ENCODE results near the gene NOP10.

- no peak for TF ChIP-seq FOXM1 (IDR thresholded peaks at IDR 0.05; ENCODE audit: low read depth)
- TF ChIP-seq RFX5 (IDR thresholded peaks at IDR 0.05; ENCODE audit: low read length): no peak
- TF ChIP-seq CTCF (IDR thresholded peaks at IDR 0.05): peak; percentile 45; the same call in 1 of the 2 replicates
- no peak for TF ChIP-seq MXI1 (IDR thresholded peaks at IDR 0.05; ENCODE audit: low read depth, low read length)
- TF ChIP-seq PBX3 (IDR thresholded peaks at IDR 0.05): no peak
- TF ChIP-seq TCF12 (IDR thresholded peaks at IDR 0.05): no peak
- no peak for TF ChIP-seq MAX (IDR thresholded peaks at IDR 0.05; ENCODE audit: low read depth)
- no peak for TF ChIP-seq NRF1 (IDR thresholded peaks at IDR 0.05; ENCODE audit: low read depth, low read length)
- TF ChIP-seq POLR2AphosphoS5 (IDR thresholded peaks at IDR 0.05; ENCODE audit: low read depth, low read length): no peak
- no peak for TF ChIP-seq FOSL2 (IDR thresholded peaks at IDR 0.05; ENCODE audit: borderline replicate concordance, low read depth)
- no peak for TF ChIP-seq ZBTB33 (IDR thresholded peaks at IDR 0.05; ENCODE audit: borderline replicate concordance, low read depth)
- no peak for TF ChIP-seq SIN3A (IDR thresholded peaks at IDR 0.05; ENCODE audit: borderline replicate concordance, low read depth, low read length)
- TF ChIP-seq EP300 (IDR thresholded peaks at IDR 0.05; ENCODE audit: borderline replicate concordance in 1 of 2, low read depth in 1 of 2, low read length in 1 of 2): no peak
- no peak for TF ChIP-seq GABPA (IDR thresholded peaks at IDR 0.05; ENCODE audit: low read depth)
Observed at GRCh38 chr15:34358367-34358766, 15.4 kb upstream of the NOP10 start.
